ENCODE data around the gene KRTCAP3. TPM values are rescaled to one million over a fixed set of nuclear protein-coding genes. Genes with fewer than 3 reads are reported as not detected.

The KRTCAP3 gene
- total RNA-seq, 1 donor from 2014 or later = not detected

- peak in 1 of 2 donors; percentile 89 for DNase-seq (ENCODE audit: low spot score in 2 of 2)
- no peaks in the 10 kb centered on the region for H3K27me3 ChIP-seq
- peak overlapping the region; percentile 95 to 99 for H3K27ac ChIP-seq
- intact Hi-C loops (cut with DNase I) = loop anchor here (1.0 to 2.0 kb wide), 7 partner anchors 20 to 154 kb away; partner anchors contain the start of genes EIF2B4, IFT172, MPV17 and PPM1G
- H3K4me1 ChIP-seq = peaks cover 16 to 22% of the 10 kb centered on the region in 2 donors
- no peaks in the 10 kb centered on the region for H3K9me3 ChIP-seq
- peak overlapping the region; percentile 93 to 98 for H3K4me3 ChIP-seq
- H3K36me3 ChIP-seq = peaks cover 10% of the 10 kb centered on the region in 2 donors
- TF ChIP-seq CTCF (IDR thresholded peaks at IDR 0.05) = no peak
Observed at GRCh38 chr2:27428978-27429541, 13.1 kb upstream of the KRTCAP3 start.

GRCh38 chr2:27431395-27431794 lies 10.8 kb upstream of the KRTCAP3 start:
- Histone ChIP-seq H3K27me3 (no peaks in the 10 kb centered on the region), H3K4me1 (peaks cover 16 to 22% of the 10 kb centered on the region in 2 donors), H3K9me3 (no peaks in the 10 kb centered on the region), H3K36me3 (peaks cover 33% of the 10 kb centered on the region in 2 donors), H3K27ac (peak overlapping the region in 1 of 2 donors; percentile 99), H3K4me3 (peak overlapping the region in 1 of 2 donors; percentile 98)
- no peak for DNase-seq (ENCODE audit: low spot score in 2 of 2)
- TF ChIP-seq CTCF (IDR thresholded peaks at IDR 0.05) = no peak
- intact Hi-C loops (cut with DNase I) = no loop called here

- Histone ChIP-seq H3K27me3 (no peaks in the 10 kb centered on the region), H3K36me3 (peaks cover 74 to 75% of the 10 kb centered on the region in 2 donors), H3K27ac (no peak overlapping the region), H3K4me1 (peaks cover 9 to 11% of the 10 kb centered on the region in 2 donors), H3K4me3 (no peak overlapping the region), H3K9me3 (no peaks in the 10 kb centered on the region)
- intact Hi-C loops (cut with DNase I) = no loop called here
- no peak for TF ChIP-seq CTCF (IDR thresholded peaks at IDR 0.05)
- DNase-seq (ENCODE audit: low spot score in 2 of 2) = no peak
Observed at GRCh38 chr2:27435628-27436027, 6.6 kb upstream of the KRTCAP3 start.

- H3K36me3 ChIP-seq = peaks cover 58 to 70% of the 10 kb centered on the region in 2 donors
- intact Hi-C loops (cut with DNase I) = no loop called here
Observed at GRCh38 chr2:27441226-27441926, 805 bp upstream of the KRTCAP3 start.

GRCh38 chr2:27442920-27443282 lies 720 bp downstream of the KRTCAP3 start:
- no peak for TF ChIP-seq CTCF (IDR thresholded peaks at IDR 0.05)
- Histone ChIP-seq H3K9me3 (no peaks in the 10 kb centered on the region), H3K4me3 (no peak overlapping the region), H3K27me3 (no peaks in the 10 kb centered on the region), H3K27ac (peak overlapping the region; percentile 59 to 67), H3K36me3 (peaks cover 53 to 60% of the 10 kb centered on the region in 2 donors), H3K4me1 (peaks cover 0 to 9% of the 10 kb centered on the region in 2 donors)
- DNase-seq (ENCODE audit: low spot score in 2 of 2) = no peak
- intact Hi-C loops (cut with DNase I) = no loop called here

More at GRCh38 chr2:27441226-27441926, 805 bp upstream of the KRTCAP3 start:
- peaks cover 0 to 9% of the 10 kb centered on the region in 2 donors for H3K4me1 ChIP-seq
- no peak for TF ChIP-seq CTCF (IDR thresholded peaks at IDR 0.05)
- H3K4me3 ChIP-seq = no peak overlapping the region
- H3K27me3 ChIP-seq = no peaks in the 10 kb centered on the region
- H3K9me3 ChIP-seq = no peaks in the 10 kb centered on the region
- H3K27ac ChIP-seq = no peak overlapping the region
- no peak for DNase-seq (ENCODE audit: low spot score in 2 of 2)
